GM21423 (cell line): ENCODE measurements around the gene ZFAND5.

ENCODE experiments used
- ATAC-seq: cut with Tn5 transposase; IDR thresholded peaks from one replicate; pipeline ENCODE4 v1.9.1; 2021; ENCODE audit warnings: mild to moderate bottlenecking, moderate library complexity; ENCODE audit not compliant: unreplicated experiment

The ZFAND5 gene

GRCh38 chr9:72326641-72327040, 38.4 kb downstream of the ZFAND5 start:
- ATAC-seq, result no peak

DNA sequence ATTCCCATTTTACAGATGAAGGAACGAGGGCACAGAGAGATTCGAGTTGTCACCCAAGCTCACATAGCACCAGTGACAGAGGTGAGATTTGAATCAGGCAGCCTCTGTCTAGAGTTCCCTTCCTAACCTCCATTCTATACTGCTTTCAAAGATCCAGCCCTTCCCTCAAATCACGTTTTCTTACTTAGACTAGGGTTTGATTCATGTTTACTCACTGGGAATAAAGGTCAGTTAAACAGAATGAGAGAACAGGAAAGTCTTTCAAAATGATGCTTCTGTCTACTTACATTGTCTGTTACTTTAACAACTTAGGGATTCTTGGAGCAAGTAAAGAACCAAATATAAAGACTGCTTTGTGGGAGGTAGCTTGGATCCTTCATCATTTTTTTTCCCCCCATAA, 40.0 kb downstream of the ZFAND5 start:
- no peak for ATAC-seq

DNA sequence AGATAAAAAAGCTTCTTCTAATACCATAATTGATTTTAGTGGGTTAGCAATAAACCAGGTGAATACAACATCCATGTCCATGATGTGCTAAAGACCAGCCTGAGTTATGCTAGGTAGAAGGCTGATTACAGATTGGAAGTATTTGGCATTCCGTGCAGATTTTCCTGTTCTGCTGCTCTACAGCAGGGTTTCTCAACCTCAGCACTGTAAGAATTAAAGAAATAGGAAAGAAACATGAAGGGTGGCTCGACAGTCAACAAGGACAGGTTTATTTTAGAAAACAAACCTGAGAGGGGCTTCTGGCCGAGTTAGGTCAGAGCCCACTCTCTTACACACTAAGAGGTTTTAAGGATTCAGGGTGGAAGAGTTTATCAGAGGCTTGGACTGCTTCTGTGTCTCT, 42.3 kb downstream of the ZFAND5 start:
- no peak for ATAC-seq

GRCh38 chr9:72322259-72322658, 42.7 kb downstream of the ZFAND5 start:
- ATAC-seq, result no peak

GRCh38 chr9:72315510-72316311, 49.3 kb downstream of the ZFAND5 start:
- no peak for ATAC-seq

DNA sequence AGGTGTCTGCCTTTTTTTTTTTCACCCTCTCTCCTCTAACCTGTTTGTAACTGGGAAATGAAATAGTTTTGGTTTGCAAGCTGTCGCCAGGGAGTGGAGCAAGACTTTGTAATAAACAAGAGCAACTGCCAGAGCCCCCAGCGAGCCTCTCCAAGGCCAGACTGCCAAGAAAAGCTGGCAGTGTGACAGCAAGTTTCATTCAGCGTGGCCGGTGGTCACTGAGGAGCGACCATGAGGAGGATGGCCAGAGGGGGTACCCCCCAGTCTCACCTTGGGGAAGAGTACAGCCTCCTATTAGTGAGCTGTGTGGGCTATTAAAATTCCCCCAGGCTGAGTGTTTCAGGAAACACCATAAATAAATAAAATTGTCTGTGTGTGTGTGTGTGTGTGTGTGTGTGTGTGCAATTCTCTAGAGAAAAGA, 49.9 kb downstream of the ZFAND5 start:
- no peak for ATAC-seq

DNA sequence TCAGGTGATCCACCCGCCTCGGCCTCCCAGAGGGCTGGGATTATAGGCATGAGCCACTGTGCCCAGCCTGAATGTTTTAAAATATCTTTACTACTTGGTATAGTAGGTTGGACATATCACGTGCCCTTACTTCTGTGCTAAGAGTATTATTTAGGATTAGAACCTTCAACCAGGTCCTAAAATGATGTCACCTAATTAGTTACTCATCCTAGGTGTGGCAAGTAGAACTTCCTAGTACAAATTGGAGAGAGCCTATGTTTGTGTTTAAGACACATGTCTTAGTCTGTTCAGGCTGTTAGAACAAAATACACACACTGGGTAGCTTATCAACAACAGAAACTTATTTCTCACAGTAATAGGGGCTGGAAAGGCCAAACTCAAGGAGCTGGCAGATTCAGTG, 51.5 kb downstream of the ZFAND5 start:
- no peak for ATAC-seq

DNA sequence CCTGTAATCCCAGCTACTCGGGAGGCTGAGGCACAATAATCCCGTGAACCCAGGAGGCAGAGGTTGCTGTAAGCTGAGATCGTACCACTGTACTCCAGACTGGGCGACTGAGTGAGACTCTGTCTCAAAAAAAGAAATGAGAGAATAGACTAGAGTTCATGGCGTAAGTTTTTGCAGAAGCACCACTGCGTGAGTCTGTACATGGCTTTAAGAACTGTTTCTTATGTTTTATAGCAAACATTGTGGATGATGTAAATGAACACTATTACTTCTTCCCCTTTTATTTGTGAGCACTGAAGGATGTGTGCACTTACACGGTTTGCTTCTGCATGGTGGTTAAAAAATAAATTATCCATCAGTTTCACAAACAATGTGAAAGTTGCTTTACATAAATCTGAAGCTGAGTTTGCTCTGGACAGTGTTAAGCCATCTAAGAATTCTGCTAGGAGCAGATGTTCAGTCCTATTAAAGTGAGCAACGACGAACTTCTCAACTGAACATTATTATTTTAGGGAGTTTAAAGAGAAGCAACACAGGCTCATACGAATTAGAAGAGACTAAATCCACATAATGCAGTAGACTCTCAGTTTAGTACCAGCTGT, 52.5 kb downstream of the ZFAND5 start:
- peak; percentile 66 for ATAC-seq

DNA sequence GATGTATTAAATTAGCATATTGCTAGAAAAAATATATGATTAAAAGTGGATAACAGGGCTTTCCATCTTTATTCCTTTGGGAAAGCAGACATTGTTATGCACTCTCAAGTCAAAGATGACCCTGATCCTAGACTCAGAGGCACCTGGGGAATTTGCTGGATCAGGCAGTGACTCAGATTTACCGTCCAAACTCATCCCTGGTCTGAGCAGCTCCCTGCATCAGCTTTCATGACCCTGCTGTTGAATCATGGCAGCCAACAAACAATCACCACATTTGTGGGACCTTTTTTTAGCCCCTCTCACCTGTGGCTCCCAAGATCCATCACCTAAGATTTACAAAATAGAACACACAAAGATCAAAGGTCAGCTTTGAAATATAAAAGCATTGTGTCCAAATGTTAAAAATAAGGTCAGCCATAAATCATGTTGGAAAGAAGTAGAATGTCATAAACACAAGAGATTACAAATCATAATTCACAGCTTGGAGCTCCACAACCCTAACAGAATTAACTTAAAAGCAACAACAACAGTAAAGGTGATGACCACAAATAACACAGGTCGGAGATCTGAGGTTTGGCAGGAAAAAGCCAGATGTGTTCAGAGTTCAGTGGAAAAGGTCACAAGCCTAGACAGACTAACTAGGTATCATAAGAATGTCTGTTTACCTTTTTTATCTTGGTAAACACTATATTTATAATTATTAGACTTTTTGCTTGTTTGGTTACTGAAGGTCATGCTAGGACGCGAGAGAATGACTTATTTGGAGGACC, 55.5 kb downstream of the ZFAND5 start:
- ATAC-seq, result no peak

GRCh38 chr9:72306761-72307160, 58.2 kb downstream of the ZFAND5 start:
- ATAC-seq, result no peak

GRCh38 chr9:72305707-72306106, 59.3 kb downstream of the ZFAND5 start:
- ATAC-seq, result no peak

- peak; percentile 65 for ATAC-seq
Observed at GRCh38 chr9:72305102-72305546, 59.9 kb downstream of the ZFAND5 start.

DNA sequence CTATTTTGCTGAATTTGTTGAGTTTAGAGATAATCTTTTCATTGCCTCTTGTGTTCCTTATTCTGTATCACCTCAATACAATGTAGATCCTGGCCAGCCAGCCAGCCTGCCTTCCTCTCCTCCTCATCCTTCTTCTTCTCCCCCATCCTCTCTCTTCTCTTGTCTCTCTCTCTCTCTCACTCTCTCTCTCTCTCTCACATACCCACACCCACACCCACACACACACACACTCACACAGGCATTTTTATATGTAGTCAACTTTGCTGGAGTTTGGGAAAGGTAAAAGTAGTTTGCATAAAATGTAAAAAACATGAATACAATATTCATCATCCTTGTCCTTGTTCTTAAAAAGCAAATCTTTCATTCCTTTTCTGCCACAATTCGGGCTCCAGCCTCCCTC, 60.5 kb downstream of the ZFAND5 start:
- ATAC-seq, result no peak
